ENCODE measurements around the gene CLDN16. TPM values are rescaled to one million over a fixed set of nuclear protein-coding genes. Genes with fewer than 3 reads are reported as not detected.

The CLDN16 gene
- total RNA-seq, 2 donors from 2014 or later: 4.4 TPM; not detected in 1

GRCh38 chr3:190414297-190414696 lies 26.3 kb downstream of the CLDN16 start:
- Histone ChIP-seq H3K4me1 (no peaks in the 10 kb centered on the region), H3K4me3 (no peak overlapping the region), H3K9me3 (no peaks in the 10 kb centered on the region), H3K36me3 (replicated peaks in 1 of 2; ENCODE audit: insufficient read depth in 1 of 2, low read depth in 2 of 2) (no peaks in the 10 kb centered on the region), H3K27ac (no peak overlapping the region), H3K27me3 (no peaks in the 10 kb centered on the region)
- 61 to 76% methylated on average over 3 of the region's 3 CpGs for WGBS, 2 donors
- ATAC-seq: no peak
- TF ChIP-seq POLR2A (IDR thresholded peaks at IDR 0.05) (no peak), CTCF (IDR thresholded peaks at IDR 0.05) (no peak)
- DNase-seq: no peak
- intact Hi-C loops (cut with DNase I): no loop called here

- DNase-seq (no peak), ATAC-seq (peak; percentile 8)
- intact Hi-C loops (cut with DNase I): no loop called here
- H3K27ac ChIP-seq: no peak overlapping the region
- no peak for TF ChIP-seq CTCF (IDR thresholded peaks at IDR 0.05)
- no peak for TF ChIP-seq POLR2A (IDR thresholded peaks at IDR 0.05)
- WGBS, 2 donors: 41 to 43% methylated on average over 2 of the region's 2 CpGs
- no peaks in the 10 kb centered on the region for H3K36me3 ChIP-seq (replicated peaks in 1 of 2; ENCODE audit: insufficient read depth in 1 of 2, low read depth in 2 of 2)
- no peaks in the 10 kb centered on the region for H3K4me1 ChIP-seq
- no peaks in the 10 kb centered on the region for H3K27me3 ChIP-seq
- no peak overlapping the region for H3K4me3 ChIP-seq
- H3K9me3 ChIP-seq: no peaks in the 10 kb centered on the region
Measured at GRCh38 chr3:190424108-190424477, 36.1 kb downstream of the CLDN16 start.

- no peaks in the 10 kb centered on the region for H3K9me3 ChIP-seq
- TF ChIP-seq CTCF (IDR thresholded peaks at IDR 0.05) (peak; percentile 49 to 95 (median 75)), POLR2A (IDR thresholded peaks at IDR 0.05) (no peak)
- peak; percentile 97 for ATAC-seq
Measured at GRCh38 chr3:190424478-190425439, 36.8 kb downstream of the CLDN16 start.

GRCh38 chr3:190425833-190426232 lies 37.9 kb downstream of the CLDN16 start:
- WGBS, 2 donors: 87 to 94% methylated on average over 1 of the region's 1 CpG
- intact Hi-C loops (cut with DNase I): no loop called here
- TF ChIP-seq CTCF (IDR thresholded peaks at IDR 0.05) (no peak), POLR2A (IDR thresholded peaks at IDR 0.05) (no peak)
- Histone ChIP-seq H3K4me1 (no peaks in the 10 kb centered on the region), H3K27me3 (no peaks in the 10 kb centered on the region), H3K9me3 (no peaks in the 10 kb centered on the region), H3K36me3 (replicated peaks in 1 of 2; ENCODE audit: insufficient read depth in 1 of 2, low read depth in 2 of 2) (no peaks in the 10 kb centered on the region), H3K4me3 (no peak overlapping the region), H3K27ac (no peak overlapping the region)
- no peak for ATAC-seq
- DNase-seq: no peak

More at GRCh38 chr3:190424478-190425439, 36.8 kb downstream of the CLDN16 start:
- 13 to 16% methylated on average over 16 of the region's 16 CpGs for WGBS, 2 donors
- Histone ChIP-seq H3K27ac (peak overlapping the region in 1 of 4 donors; percentile 20), H3K4me1 (no peaks in the 10 kb centered on the region), H3K36me3 (replicated peaks in 1 of 2; ENCODE audit: insufficient read depth in 1 of 2, low read depth in 2 of 2) (no peaks in the 10 kb centered on the region), H3K27me3 (no peaks in the 10 kb centered on the region), H3K4me3 (no peak overlapping the region)
- peak; percentile 76 to 80 (median 76) for DNase-seq
- intact Hi-C loops (cut with DNase I): no loop called here

Data from body of pancreas (tissue), 4 donors.